ENCODE measurements around the gene ACSF2. TPM values are rescaled to one million over a fixed set of nuclear protein-coding genes. Genes with fewer than 3 reads are reported as not detected.

ACSF2 gene
- polyA plus RNA-seq, 2 donors: 13.5 to 22.6 TPM

- Histone ChIP-seq H3K27me3 (ENCODE audit: control insufficient read depth in 1 of 2, insufficient read depth in 2 of 2, low read length in 2 of 2) (no peaks in the 10 kb centered on the region), H3K4me1 (ENCODE audit: control insufficient read depth in 2 of 2, insufficient read depth in 2 of 2, low read length in 1 of 2) (no peaks in the 10 kb centered on the region), H3K36me3 (ENCODE audit: control insufficient read depth in 2 of 2, insufficient read depth in 2 of 2, low read length in 1 of 2) (peaks cover 0 to 7% of the 10 kb centered on the region in 2 donors), H3K9me3 (ENCODE audit: control insufficient read depth in 2 of 2, insufficient read depth in 1 of 2, low read depth in 1 of 2, low read length in 1 of 2) (no peaks in the 10 kb centered on the region), H3K27ac (ENCODE audit: low read depth in 2 of 2, low read length in 1 of 2) (no peak overlapping the region), H3K4me3 (ENCODE audit: low read depth in 1 of 2, low read length in 2 of 2) (no peak overlapping the region)
- 88 to 92% methylated on average over 9 of the region's 9 CpGs for WGBS, 2 donors
These were observed 35.0 kb downstream of the ACSF2 start for GRCh38 chr17:50460831-50461526.

GRCh38 chr17:50461550-50462132 lies 35.6 kb downstream of the ACSF2 start:
- peaks cover 0 to 7% of the 10 kb centered on the region in 2 donors for H3K36me3 ChIP-seq (ENCODE audit: control insufficient read depth in 2 of 2, insufficient read depth in 2 of 2, low read length in 1 of 2)
- no peak overlapping the region for H3K4me3 ChIP-seq (ENCODE audit: low read depth in 1 of 2, low read length in 2 of 2)
- H3K27me3 ChIP-seq (ENCODE audit: control insufficient read depth in 1 of 2, insufficient read depth in 2 of 2, low read length in 2 of 2): no peaks in the 10 kb centered on the region
- H3K27ac ChIP-seq (ENCODE audit: low read depth in 2 of 2, low read length in 1 of 2): no peak overlapping the region
- peaks cover 0 to 4% of the 10 kb centered on the region in 2 donors for H3K4me1 ChIP-seq (ENCODE audit: control insufficient read depth in 2 of 2, insufficient read depth in 2 of 2, low read length in 1 of 2)
- no peaks in the 10 kb centered on the region for H3K9me3 ChIP-seq (ENCODE audit: control insufficient read depth in 2 of 2, insufficient read depth in 1 of 2, low read depth in 1 of 2, low read length in 1 of 2)
- WGBS, 2 donors: 91 to 94% methylated on average over 14 of the region's 14 CpGs

- WGBS, 2 donors: 78 to 84% methylated on average over 9 of the region's 9 CpGs
- peaks cover 0 to 7% of the 10 kb centered on the region in 2 donors for H3K36me3 ChIP-seq (ENCODE audit: control insufficient read depth in 2 of 2, insufficient read depth in 2 of 2, low read length in 1 of 2)
- H3K27ac ChIP-seq (ENCODE audit: low read depth in 2 of 2, low read length in 1 of 2): no peak overlapping the region
- no peaks in the 10 kb centered on the region for H3K9me3 ChIP-seq (ENCODE audit: control insufficient read depth in 2 of 2, insufficient read depth in 1 of 2, low read depth in 1 of 2, low read length in 1 of 2)
- H3K4me1 ChIP-seq (ENCODE audit: control insufficient read depth in 2 of 2, insufficient read depth in 2 of 2, low read length in 1 of 2): peaks cover 0 to 5% of the 10 kb centered on the region in 2 donors
- H3K4me3 ChIP-seq (ENCODE audit: low read depth in 1 of 2, low read length in 2 of 2): no peak overlapping the region
- H3K27me3 ChIP-seq (ENCODE audit: control insufficient read depth in 1 of 2, insufficient read depth in 2 of 2, low read length in 2 of 2): no peaks in the 10 kb centered on the region
These were observed 36.4 kb downstream of the ACSF2 start for GRCh38 chr17:50462446-50462845.

GRCh38 chr17:50464121-50464520 lies 38.1 kb downstream of the ACSF2 start:
- H3K27me3 ChIP-seq (ENCODE audit: control insufficient read depth in 1 of 2, insufficient read depth in 2 of 2, low read length in 2 of 2): no peaks in the 10 kb centered on the region
- 90 to 93% methylated on average over 3 of the region's 3 CpGs for WGBS, 2 donors
- no peak overlapping the region for H3K4me3 ChIP-seq (ENCODE audit: low read depth in 1 of 2, low read length in 2 of 2)
- peaks cover 8 to 16% of the 10 kb centered on the region in 2 donors for H3K4me1 ChIP-seq (ENCODE audit: control insufficient read depth in 2 of 2, insufficient read depth in 2 of 2, low read length in 1 of 2)
- no peaks in the 10 kb centered on the region for H3K9me3 ChIP-seq (ENCODE audit: control insufficient read depth in 2 of 2, insufficient read depth in 1 of 2, low read depth in 1 of 2, low read length in 1 of 2)
- peaks cover 0 to 7% of the 10 kb centered on the region in 2 donors for H3K36me3 ChIP-seq (ENCODE audit: control insufficient read depth in 2 of 2, insufficient read depth in 2 of 2, low read length in 1 of 2)
- no peak overlapping the region for H3K27ac ChIP-seq (ENCODE audit: low read depth in 2 of 2, low read length in 1 of 2)

- no peak overlapping the region for H3K4me3 ChIP-seq (ENCODE audit: low read depth in 1 of 2, low read length in 2 of 2)
- peaks cover 0 to 7% of the 10 kb centered on the region in 2 donors for H3K36me3 ChIP-seq (ENCODE audit: control insufficient read depth in 2 of 2, insufficient read depth in 2 of 2, low read length in 1 of 2)
- peaks cover 8 to 16% of the 10 kb centered on the region in 2 donors for H3K4me1 ChIP-seq (ENCODE audit: control insufficient read depth in 2 of 2, insufficient read depth in 2 of 2, low read length in 1 of 2)
- H3K27me3 ChIP-seq (ENCODE audit: control insufficient read depth in 1 of 2, insufficient read depth in 2 of 2, low read length in 2 of 2): no peaks in the 10 kb centered on the region
- WGBS, 2 donors: 80 to 82% methylated on average over 4 of the region's 4 CpGs
- no peaks in the 10 kb centered on the region for H3K9me3 ChIP-seq (ENCODE audit: control insufficient read depth in 2 of 2, insufficient read depth in 1 of 2, low read depth in 1 of 2, low read length in 1 of 2)
- H3K27ac ChIP-seq (ENCODE audit: low read depth in 2 of 2, low read length in 1 of 2): no peak overlapping the region
These were observed 38.7 kb downstream of the ACSF2 start for GRCh38 chr17:50464736-50465135.

GRCh38 chr17:50465171-50465570 lies 39.2 kb downstream of the ACSF2 start:
- Histone ChIP-seq H3K4me1 (ENCODE audit: control insufficient read depth in 2 of 2, insufficient read depth in 2 of 2, low read length in 1 of 2) (peaks cover 8 to 16% of the 10 kb centered on the region in 2 donors), H3K27ac (ENCODE audit: low read depth in 2 of 2, low read length in 1 of 2) (no peak overlapping the region), H3K4me3 (ENCODE audit: low read depth in 1 of 2, low read length in 2 of 2) (no peak overlapping the region), H3K27me3 (ENCODE audit: control insufficient read depth in 1 of 2, insufficient read depth in 2 of 2, low read length in 2 of 2) (no peaks in the 10 kb centered on the region), H3K36me3 (ENCODE audit: control insufficient read depth in 2 of 2, insufficient read depth in 2 of 2, low read length in 1 of 2) (peaks cover 0 to 7% of the 10 kb centered on the region in 2 donors), H3K9me3 (ENCODE audit: control insufficient read depth in 2 of 2, insufficient read depth in 1 of 2, low read depth in 1 of 2, low read length in 1 of 2) (no peaks in the 10 kb centered on the region)
- 83 to 91% methylated on average over 6 of the region's 6 CpGs for WGBS, 2 donors

GRCh38 chr17:50465635-50466034 lies 39.6 kb downstream of the ACSF2 start:
- no peaks in the 10 kb centered on the region for H3K27me3 ChIP-seq (ENCODE audit: control insufficient read depth in 1 of 2, insufficient read depth in 2 of 2, low read length in 2 of 2)
- H3K36me3 ChIP-seq (ENCODE audit: control insufficient read depth in 2 of 2, insufficient read depth in 2 of 2, low read length in 1 of 2): peaks cover 0 to 7% of the 10 kb centered on the region in 2 donors
- H3K9me3 ChIP-seq (ENCODE audit: control insufficient read depth in 2 of 2, insufficient read depth in 1 of 2, low read depth in 1 of 2, low read length in 1 of 2): no peaks in the 10 kb centered on the region
- H3K27ac ChIP-seq (ENCODE audit: low read depth in 2 of 2, low read length in 1 of 2): no peak overlapping the region
- H3K4me1 ChIP-seq (ENCODE audit: control insufficient read depth in 2 of 2, insufficient read depth in 2 of 2, low read length in 1 of 2): peaks cover 8 to 16% of the 10 kb centered on the region in 2 donors
- WGBS, 2 donors: 95 to 96% methylated on average over 9 of the region's 9 CpGs
- H3K4me3 ChIP-seq (ENCODE audit: low read depth in 1 of 2, low read length in 2 of 2): no peak overlapping the region

GRCh38 chr17:50466371-50467113 lies 40.5 kb downstream of the ACSF2 start:
- no peak overlapping the region for H3K4me3 ChIP-seq (ENCODE audit: low read depth in 1 of 2, low read length in 2 of 2)
- no peaks in the 10 kb centered on the region for H3K9me3 ChIP-seq (ENCODE audit: control insufficient read depth in 2 of 2, insufficient read depth in 1 of 2, low read depth in 1 of 2, low read length in 1 of 2)
- H3K4me1 ChIP-seq (ENCODE audit: control insufficient read depth in 2 of 2, insufficient read depth in 2 of 2, low read length in 1 of 2): peaks cover 8 to 16% of the 10 kb centered on the region in 2 donors
- no peaks in the 10 kb centered on the region for H3K27me3 ChIP-seq (ENCODE audit: control insufficient read depth in 1 of 2, insufficient read depth in 2 of 2, low read length in 2 of 2)
- WGBS, 2 donors: 63 to 65% methylated on average over 9 of the region's 9 CpGs
- H3K27ac ChIP-seq (ENCODE audit: low read depth in 2 of 2, low read length in 1 of 2): no peak overlapping the region
- H3K36me3 ChIP-seq (ENCODE audit: control insufficient read depth in 2 of 2, insufficient read depth in 2 of 2, low read length in 1 of 2): peaks cover 0 to 3% of the 10 kb centered on the region in 2 donors

- no peaks in the 10 kb centered on the region for H3K9me3 ChIP-seq (ENCODE audit: control insufficient read depth in 2 of 2, insufficient read depth in 1 of 2, low read depth in 1 of 2, low read length in 1 of 2)
- WGBS, 2 donors: 82 to 87% methylated on average over 7 of the region's 7 CpGs
- no peak overlapping the region for H3K4me3 ChIP-seq (ENCODE audit: low read depth in 1 of 2, low read length in 2 of 2)
- H3K4me1 ChIP-seq (ENCODE audit: control insufficient read depth in 2 of 2, insufficient read depth in 2 of 2, low read length in 1 of 2): peaks cover 8 to 16% of the 10 kb centered on the region in 2 donors
- no peak overlapping the region for H3K27ac ChIP-seq (ENCODE audit: low read depth in 2 of 2, low read length in 1 of 2)
- peaks cover 0 to 3% of the 10 kb centered on the region in 2 donors for H3K36me3 ChIP-seq (ENCODE audit: control insufficient read depth in 2 of 2, insufficient read depth in 2 of 2, low read length in 1 of 2)
- no peaks in the 10 kb centered on the region for H3K27me3 ChIP-seq (ENCODE audit: control insufficient read depth in 1 of 2, insufficient read depth in 2 of 2, low read length in 2 of 2)
These were observed 41.3 kb downstream of the ACSF2 start for GRCh38 chr17:50467114-50467854.
